ENCODE measurements around the gene LRRC25.

GRCh38 chr19:18420930-18421329 is 23.5 kb upstream of the LRRC25 start:
- TF ChIP-seq CTCF (IDR thresholded peaks at IDR 0.05) (no peak), POLR2A (IDR thresholded peaks at IDR 0.05) (no peak), EP300 (IDR thresholded peaks at IDR 0.05; ENCODE audit: low read depth) (no peak), POLR2AphosphoS5 (IDR thresholded peaks at IDR 0.05) (no peak)
